Epithelial cell of esophagus (primary cell): ENCODE results near the gene TMEM233.

Experiments
- DNase-seq: peaks from one replicate; pipeline ENCODE4 v3.0.0; 2010; ENCODE audit warnings: low read depth
- H3K4me3 ChIP-seq: 2 replicates; pipeline ENCODE4 v1.5.1; 2011; ENCODE audit warnings: mild to moderate bottlenecking, low read length, control low read depth
- TF ChIP-seq, protein P1 (sequence below): IDR thresholded peaks from 2 replicates; pipeline ENCODE4 v1.5.1; 2011; ENCODE audit warnings: low read depth, mild to moderate bottlenecking, low read length, control low read depth, inconsistent platforms; ENCODE audit not compliant: insufficient read depth; ENCODE audit errors: missing control alignments

TMEM233 gene

DNA sequence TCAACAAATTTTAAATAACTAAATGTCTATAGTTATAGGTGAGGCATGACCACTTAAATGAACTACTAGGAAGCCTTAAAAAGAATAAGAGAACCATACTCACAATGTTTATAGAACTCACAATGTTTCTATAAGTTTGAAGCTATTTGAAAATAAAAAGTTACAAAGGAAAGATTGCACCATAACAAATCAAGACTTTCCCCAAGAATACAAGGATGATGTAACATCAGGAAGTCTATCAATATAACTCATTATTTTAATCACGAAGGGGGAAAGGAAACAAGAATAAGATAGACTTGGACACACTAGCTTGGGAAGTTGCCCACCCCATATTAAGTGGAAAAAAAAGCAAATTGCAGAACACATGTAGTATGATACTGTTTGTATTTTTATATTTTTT is 26.9 kb downstream of the TMEM233 start:
- DNase-seq = no peak
- TF ChIP-seq, protein P1, sequence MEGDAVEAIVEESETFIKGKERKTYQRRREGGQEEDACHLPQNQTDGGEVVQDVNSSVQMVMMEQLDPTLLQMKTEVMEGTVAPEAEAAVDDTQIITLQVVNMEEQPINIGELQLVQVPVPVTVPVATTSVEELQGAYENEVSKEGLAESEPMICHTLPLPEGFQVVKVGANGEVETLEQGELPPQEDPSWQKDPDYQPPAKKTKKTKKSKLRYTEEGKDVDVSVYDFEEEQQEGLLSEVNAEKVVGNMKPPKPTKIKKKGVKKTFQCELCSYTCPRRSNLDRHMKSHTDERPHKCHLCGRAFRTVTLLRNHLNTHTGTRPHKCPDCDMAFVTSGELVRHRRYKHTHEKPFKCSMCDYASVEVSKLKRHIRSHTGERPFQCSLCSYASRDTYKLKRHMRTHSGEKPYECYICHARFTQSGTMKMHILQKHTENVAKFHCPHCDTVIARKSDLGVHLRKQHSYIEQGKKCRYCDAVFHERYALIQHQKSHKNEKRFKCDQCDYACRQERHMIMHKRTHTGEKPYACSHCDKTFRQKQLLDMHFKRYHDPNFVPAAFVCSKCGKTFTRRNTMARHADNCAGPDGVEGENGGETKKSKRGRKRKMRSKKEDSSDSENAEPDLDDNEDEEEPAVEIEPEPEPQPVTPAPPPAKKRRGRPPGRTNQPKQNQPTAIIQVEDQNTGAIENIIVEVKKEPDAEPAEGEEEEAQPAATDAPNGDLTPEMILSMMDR = no peak
- no peak overlapping the region for H3K4me3 ChIP-seq

GRCh38 chr12:119621878-119622277 is 28.3 kb downstream of the TMEM233 start:
- TF ChIP-seq, protein P1 = no peak
- DNase-seq = peak; percentile 8

GRCh38 chr12:119624966-119625365 is 31.4 kb downstream of the TMEM233 start:
- no peak overlapping the region for H3K4me3 ChIP-seq
- TF ChIP-seq, protein P1 = no peak
- DNase-seq = peak; percentile 17

More at GRCh38 chr12:119621878-119622277, 28.3 kb downstream of the TMEM233 start:
- no peak overlapping the region for H3K4me3 ChIP-seq

GRCh38 chr12:119627019-119627643 is 33.6 kb downstream of the TMEM233 start:
- DNase-seq = no peak
- TF ChIP-seq, protein P1 = no peak
- H3K4me3 ChIP-seq = no peak overlapping the region

- H3K4me3 ChIP-seq = no peak overlapping the region
- TF ChIP-seq, protein P1 = no peak
These were observed 34.1 kb downstream of the TMEM233 start for GRCh38 chr12:119627686-119628085.

GRCh38 chr12:119630223-119630780 is 36.7 kb downstream of the TMEM233 start:
- no peak overlapping the region for H3K4me3 ChIP-seq
- TF ChIP-seq, protein P1 = no peak
- no peak for DNase-seq

More at GRCh38 chr12:119627686-119628085, 34.1 kb downstream of the TMEM233 start:
- DNase-seq = no peak
